Liver (tissue), 9 donors: ENCODE data around the gene CAPZB. TPM values are rescaled to one million over a fixed set of nuclear protein-coding genes. Genes with fewer than 3 reads are reported as not detected.

Source experiments
- DNase-seq: peaks from one replicate; pipeline ENCODE4 v3.0.0-alpha.2; 2017; ENCODE audit warnings: low spot score
- H3K27ac ChIP-seq, 2 donors: one replicate each; pipeline ENCODE4 v1.7.0; 2013; ENCODE audit warnings: inconsistent platforms in 2 of 2, low read length in 2 of 2, control low read depth in 1 of 2, low read depth in 1 of 2, mild to moderate bottlenecking in 1 of 2
- H3K27me3 ChIP-seq, 4 donors: one replicate each; pipeline versions ENCODE4 v1.6.1 to v1.7.0; 2013; ENCODE audit warnings: low read length in 3 of 4, inconsistent platforms in 1 of 4, mild to moderate bottlenecking in 1 of 4, moderate library complexity in 1 of 4; ENCODE audit not compliant: control insufficient read depth in 4 of 4, insufficient read depth in 4 of 4
- H3K36me3 ChIP-seq, 4 donors: one replicate each; pipeline versions ENCODE4 v1.6.1 to v1.7.0; 2013; ENCODE audit warnings: low read length in 3 of 4, mild to moderate bottlenecking in 3 of 4, low read depth in 1 of 4, moderate library complexity in 1 of 4; ENCODE audit not compliant: control insufficient read depth in 4 of 4, insufficient read depth in 3 of 4
- H3K4me1 ChIP-seq, 4 donors: one replicate each; pipeline versions ENCODE4 v1.6.1 to v1.7.0; 2013; ENCODE audit warnings: low read length in 3 of 4, mild to moderate bottlenecking in 3 of 4, moderate library complexity in 1 of 4; ENCODE audit not compliant: control insufficient read depth in 4 of 4, insufficient read depth in 4 of 4
- H3K4me3 ChIP-seq, 3 donors: one replicate each; pipeline versions ENCODE4 v1.6.1 to v1.7.0; 2013; ENCODE audit warnings: low read length in 3 of 3, control low read depth in 1 of 3, low read depth in 1 of 3, mild to moderate bottlenecking in 1 of 3
- H3K9ac ChIP-seq, 2 donors: one replicate each; pipeline ENCODE4 v1.7.0; 2013; ENCODE audit warnings: low read length in 2 of 2, mild to moderate bottlenecking in 2 of 2, moderate library complexity in 2 of 2, control low read depth in 1 of 2, low read depth in 1 of 2
- H3K9me3 ChIP-seq, 4 donors: one replicate each; pipeline versions ENCODE4 v1.6.1 to v1.7.0; 2013; ENCODE audit warnings: low read length in 3 of 4; ENCODE audit not compliant: control insufficient read depth in 4 of 4
- EGR1 ChIP-seq, 2 donors: IDR thresholded peaks; 2 replicates each; pipeline ENCODE4 v1.6.1; 2016 to 2018; ENCODE audit warnings: antibody characterized with exemption in 2 of 2, low read depth in 2 of 2
- FOXA1 ChIP-seq: IDR thresholded peaks from 2 replicates; pipeline ENCODE4 v1.6.1; 2016; ENCODE audit warnings: antibody characterized with exemption
- FOXA2 ChIP-seq: IDR thresholded peaks from 2 replicates; pipeline ENCODE4 v1.6.1; 2016; ENCODE audit warnings: antibody characterized with exemption
- GABPA ChIP-seq, 2 donors: IDR thresholded peaks in 1 of 2; conservative IDR thresholded peaks in 1 of 2; 2 replicates each; pipeline ENCODE4 v1.6.1; 2016; ENCODE audit warnings: antibody characterized with exemption in 2 of 2, mild to moderate bottlenecking in 1 of 2, moderate library complexity in 1 of 2
- HNF4A ChIP-seq, 2 donors: conservative IDR thresholded peaks; 2 replicates each; pipeline ENCODE4 v1.6.1; 2016; ENCODE audit warnings: antibody characterized with exemption in 2 of 2, mild to moderate bottlenecking in 2 of 2
- HNF4G ChIP-seq: IDR thresholded peaks from 2 replicates; pipeline ENCODE4 v1.6.1; 2016; ENCODE audit warnings: antibody characterized with exemption
- NR2F2 ChIP-seq: IDR thresholded peaks from 2 replicates; pipeline ENCODE4 v1.6.1; 2016; ENCODE audit warnings: antibody characterized with exemption
- RAD21 ChIP-seq, 2 donors: IDR thresholded peaks; 2 replicates each; pipeline ENCODE4 v1.6.1; 2016; ENCODE audit warnings: antibody characterized with exemption in 2 of 2, mild to moderate bottlenecking in 2 of 2
- TAF1 ChIP-seq: conservative IDR thresholded peaks from 2 replicates; pipeline ENCODE4 v1.6.1; 2016; ENCODE audit warnings: antibody characterized with exemption, mild to moderate bottlenecking
- YY1 ChIP-seq: IDR thresholded peaks from 2 replicates; pipeline ENCODE4 v1.6.1; 2016; ENCODE audit warnings: antibody characterized with exemption, mild to moderate bottlenecking
- WGBS: extraction: QIAGEN DNeasy Blood & Tissue Kit; methylation state at CpG from one replicate; pipeline ENCODE4 v1.1.7; 2013; 5-methylcytosine and 5-hydroxymethylcytosine counted together
- polyA plus RNA-seq, 2 donors: library from polyadenylated mRNA; stranded (reverse) in 1 of 2; unstranded in 1 of 2; fragments of 200-250 nt in 1 of 2; fragments of >200 nt in 1 of 2; fragmentation: Nextera tagmentation in 1 of 2; extraction: Ambion mirVana in 1 of 2; gene quantifications; one replicate each; pipeline versions ENCODE4 v1.2.1 to v1.2.3, GENCODE V29; 2013 to 2015
- total RNA-seq, 2 donors: library from RNA; depleted of rRNA; stranded (reverse); fragments of >200 nt; gene quantifications; one replicate each; pipeline ENCODE4 v1.2.3, GENCODE V29; 2014
- TF ChIP-seq, protein P1 (sequence below): IDR thresholded peaks from 2 replicates; pipeline ENCODE4 v1.6.1; 2016; ENCODE audit warnings: antibody characterized with exemption
- TF ChIP-seq, protein P2 (sequence below): fragments of 150-350 bp; IDR thresholded peaks from 2 replicates; pipeline ENCODE4 v1.5.1; 2017; ENCODE audit warnings: improper control_type of control experiment, low read depth, low read length; ENCODE audit not compliant: missing input control
- TF ChIP-seq, protein P3 (sequence below): IDR thresholded peaks from 2 replicates; pipeline ENCODE4 v1.6.1; 2016; ENCODE audit warnings: antibody characterized with exemption, mild to moderate bottlenecking
- TF ChIP-seq, protein P4 (sequence below): IDR thresholded peaks from 2 replicates; pipeline ENCODE4 v1.6.1; 2016; ENCODE audit warnings: antibody characterized with exemption
- donor health status: healthy.
- donor health status: healthy.
- donor health status: healthy.
- donor health status: healthy.
- donor health status: healthy.

Gene CAPZB
- total and polyA plus RNA-seq, 4 donors, result 38.3 to 98.9 (median 51.1) TPM

DNA sequence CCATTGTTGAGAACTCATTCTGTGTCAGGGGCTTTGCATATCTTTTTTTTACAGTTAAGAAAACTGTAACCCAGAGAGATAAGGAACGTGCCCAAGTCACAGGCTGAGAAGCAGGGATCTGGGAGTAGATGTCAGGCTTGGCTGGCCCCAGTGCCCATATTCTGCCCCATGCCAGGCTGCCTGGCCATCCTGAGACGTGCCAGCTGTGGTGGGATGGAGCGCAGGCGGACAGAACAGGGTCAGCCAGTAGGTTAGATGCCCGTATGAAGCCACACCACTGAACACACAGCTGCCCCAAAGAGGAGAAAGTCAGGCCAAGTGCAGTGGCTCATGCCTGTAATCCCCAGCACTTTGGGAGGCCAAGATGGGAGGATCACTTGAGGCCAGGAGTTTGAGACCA is 117.3 kb downstream of the CAPZB start:
- H3K36me3 ChIP-seq, result peaks cover 0 to 8% (median 1%) of the 10 kb centered on the region in 4 donors
- TF ChIP-seq HNF4G (no peak), FOXA2 (no peak), GABPA (IDR thresholded peaks at IDR 0.05 in 1 of 2, conservative IDR thresholded peaks at IDR 0.05 in 1 of 2) (no peak), YY1 (no peak), TAF1 (no peak), FOXA1 (no peak), NR2F2 (no peak), HNF4A (conservative IDR thresholded peaks at IDR 0.05) (no peak), EGR1 (IDR thresholded peaks at IDR 0.05; ENCODE audit: low read depth in 2 of 2) (no peak), RAD21 (IDR thresholded peaks at IDR 0.05) (no peak)
- TF ChIP-seq, protein P1, sequence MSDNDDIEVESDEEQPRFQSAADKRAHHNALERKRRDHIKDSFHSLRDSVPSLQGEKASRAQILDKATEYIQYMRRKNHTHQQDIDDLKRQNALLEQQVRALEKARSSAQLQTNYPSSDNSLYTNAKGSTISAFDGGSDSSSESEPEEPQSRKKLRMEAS, result no peak
- TF ChIP-seq, protein P2, sequence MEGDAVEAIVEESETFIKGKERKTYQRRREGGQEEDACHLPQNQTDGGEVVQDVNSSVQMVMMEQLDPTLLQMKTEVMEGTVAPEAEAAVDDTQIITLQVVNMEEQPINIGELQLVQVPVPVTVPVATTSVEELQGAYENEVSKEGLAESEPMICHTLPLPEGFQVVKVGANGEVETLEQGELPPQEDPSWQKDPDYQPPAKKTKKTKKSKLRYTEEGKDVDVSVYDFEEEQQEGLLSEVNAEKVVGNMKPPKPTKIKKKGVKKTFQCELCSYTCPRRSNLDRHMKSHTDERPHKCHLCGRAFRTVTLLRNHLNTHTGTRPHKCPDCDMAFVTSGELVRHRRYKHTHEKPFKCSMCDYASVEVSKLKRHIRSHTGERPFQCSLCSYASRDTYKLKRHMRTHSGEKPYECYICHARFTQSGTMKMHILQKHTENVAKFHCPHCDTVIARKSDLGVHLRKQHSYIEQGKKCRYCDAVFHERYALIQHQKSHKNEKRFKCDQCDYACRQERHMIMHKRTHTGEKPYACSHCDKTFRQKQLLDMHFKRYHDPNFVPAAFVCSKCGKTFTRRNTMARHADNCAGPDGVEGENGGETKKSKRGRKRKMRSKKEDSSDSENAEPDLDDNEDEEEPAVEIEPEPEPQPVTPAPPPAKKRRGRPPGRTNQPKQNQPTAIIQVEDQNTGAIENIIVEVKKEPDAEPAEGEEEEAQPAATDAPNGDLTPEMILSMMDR, result no peak
- TF ChIP-seq, protein P3, sequence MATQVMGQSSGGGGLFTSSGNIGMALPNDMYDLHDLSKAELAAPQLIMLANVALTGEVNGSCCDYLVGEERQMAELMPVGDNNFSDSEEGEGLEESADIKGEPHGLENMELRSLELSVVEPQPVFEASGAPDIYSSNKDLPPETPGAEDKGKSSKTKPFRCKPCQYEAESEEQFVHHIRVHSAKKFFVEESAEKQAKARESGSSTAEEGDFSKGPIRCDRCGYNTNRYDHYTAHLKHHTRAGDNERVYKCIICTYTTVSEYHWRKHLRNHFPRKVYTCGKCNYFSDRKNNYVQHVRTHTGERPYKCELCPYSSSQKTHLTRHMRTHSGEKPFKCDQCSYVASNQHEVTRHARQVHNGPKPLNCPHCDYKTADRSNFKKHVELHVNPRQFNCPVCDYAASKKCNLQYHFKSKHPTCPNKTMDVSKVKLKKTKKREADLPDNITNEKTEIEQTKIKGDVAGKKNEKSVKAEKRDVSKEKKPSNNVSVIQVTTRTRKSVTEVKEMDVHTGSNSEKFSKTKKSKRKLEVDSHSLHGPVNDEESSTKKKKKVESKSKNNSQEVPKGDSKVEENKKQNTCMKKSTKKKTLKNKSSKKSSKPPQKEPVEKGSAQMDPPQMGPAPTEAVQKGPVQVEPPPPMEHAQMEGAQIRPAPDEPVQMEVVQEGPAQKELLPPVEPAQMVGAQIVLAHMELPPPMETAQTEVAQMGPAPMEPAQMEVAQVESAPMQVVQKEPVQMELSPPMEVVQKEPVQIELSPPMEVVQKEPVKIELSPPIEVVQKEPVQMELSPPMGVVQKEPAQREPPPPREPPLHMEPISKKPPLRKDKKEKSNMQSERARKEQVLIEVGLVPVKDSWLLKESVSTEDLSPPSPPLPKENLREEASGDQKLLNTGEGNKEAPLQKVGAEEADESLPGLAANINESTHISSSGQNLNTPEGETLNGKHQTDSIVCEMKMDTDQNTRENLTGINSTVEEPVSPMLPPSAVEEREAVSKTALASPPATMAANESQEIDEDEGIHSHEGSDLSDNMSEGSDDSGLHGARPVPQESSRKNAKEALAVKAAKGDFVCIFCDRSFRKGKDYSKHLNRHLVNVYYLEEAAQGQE, result no peak
- TF ChIP-seq, protein P4, sequence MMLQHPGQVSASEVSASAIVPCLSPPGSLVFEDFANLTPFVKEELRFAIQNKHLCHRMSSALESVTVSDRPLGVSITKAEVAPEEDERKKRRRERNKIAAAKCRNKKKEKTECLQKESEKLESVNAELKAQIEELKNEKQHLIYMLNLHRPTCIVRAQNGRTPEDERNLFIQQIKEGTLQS, result no peak

DNA sequence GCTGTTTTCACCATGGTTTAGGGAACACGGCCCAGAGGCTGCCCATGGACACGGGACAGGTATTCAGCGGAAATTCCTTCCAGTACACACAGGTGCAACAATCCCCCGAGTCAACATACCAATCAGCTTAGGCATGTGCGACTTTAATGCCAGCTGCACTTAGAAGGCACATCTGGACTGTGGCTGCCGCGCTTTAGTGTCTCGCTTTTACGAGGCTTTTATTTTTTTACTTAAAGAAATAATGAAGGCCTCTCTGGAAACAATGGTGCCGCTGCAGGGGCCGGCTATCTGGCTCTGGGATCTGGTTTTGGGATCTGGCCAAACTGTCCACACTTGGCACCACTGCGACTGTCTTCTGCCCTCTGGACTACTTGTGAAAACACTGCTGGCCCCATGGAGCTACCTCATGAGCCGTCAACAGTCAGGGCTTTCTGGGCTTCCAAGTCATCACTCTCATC is 117.7 kb downstream of the CAPZB start:
- TF ChIP-seq HNF4A (conservative IDR thresholded peaks at IDR 0.05) (peak; percentile 61 to 63), RAD21 (IDR thresholded peaks at IDR 0.05) (peak in 1 of 2 donors; percentile 5), FOXA2 (no peak)
- peaks cover 0 to 4% (median 1%) of the 10 kb centered on the region in 4 donors for H3K36me3 ChIP-seq
- H3K4me1 ChIP-seq, result peaks cover 0 to 18% (median 13%) of the 10 kb centered on the region in 4 donors
- 64% methylated on average over 13 of the region's 13 CpGs for WGBS
- H3K9ac ChIP-seq, result no peak overlapping the region
- no peak overlapping the region for H3K4me3 ChIP-seq
- no peaks in the 10 kb centered on the region for H3K9me3 ChIP-seq
- no peaks in the 10 kb centered on the region for H3K27me3 ChIP-seq
- no peak overlapping the region for H3K27ac ChIP-seq
- DNase-seq, result no peak

More for the DNA sequence above, 117.3 kb downstream of the CAPZB start:
- Histone ChIP-seq H3K4me3 (no peak overlapping the region), H3K9ac (no peak overlapping the region), H3K9me3 (no peaks in the 10 kb centered on the region), H3K27me3 (no peaks in the 10 kb centered on the region), H3K27ac (no peak overlapping the region), H3K4me1 (peaks cover 0 to 18% (median 13%) of the 10 kb centered on the region in 4 donors)
- 79% methylated on average over 5 of the region's 5 CpGs for WGBS
- DNase-seq, result no peak
